Raji (cell line): Measurements from ENCODE around the gene GALNT16.

Experiments used
- POLR2A ChIP-seq: IDR thresholded peaks from 2 replicates; pipeline ENCODE4 v1.6.1; 2011; ENCODE audit warnings: low read depth, low read length, control low read depth; ENCODE audit not compliant: insufficient read depth

GALNT16 gene

GRCh38 chr14:69246331-69246730 lies 13.6 kb upstream of the GALNT16 start:
- no peak for TF ChIP-seq POLR2A

GRCh38 chr14:69247676-69248440 lies 12.1 kb upstream of the GALNT16 start:
- no peak for TF ChIP-seq POLR2A

GRCh38 chr14:69249603-69250002 lies 10.4 kb upstream of the GALNT16 start:
- no peak for TF ChIP-seq POLR2A

DNA sequence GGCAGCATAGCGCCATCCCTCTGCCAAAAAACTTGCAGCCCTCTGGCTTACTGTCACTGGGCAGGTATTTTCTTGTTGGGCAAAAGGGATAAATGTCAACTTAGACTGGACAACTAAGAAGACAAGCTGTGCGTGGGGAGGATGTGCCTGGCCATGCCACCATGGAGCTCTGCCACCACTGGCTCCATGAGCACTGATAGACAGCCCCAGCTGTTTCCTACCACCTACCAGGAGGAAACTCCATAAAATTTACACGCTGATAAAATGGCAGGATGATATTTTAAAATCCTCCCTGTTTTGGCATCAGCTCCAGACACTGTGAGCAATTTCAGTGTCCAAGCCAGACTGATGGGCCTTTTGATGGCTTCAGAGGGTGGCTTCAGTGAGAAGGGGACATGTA lies 7.1 kb upstream of the GALNT16 start:
- no peak for TF ChIP-seq POLR2A

DNA sequence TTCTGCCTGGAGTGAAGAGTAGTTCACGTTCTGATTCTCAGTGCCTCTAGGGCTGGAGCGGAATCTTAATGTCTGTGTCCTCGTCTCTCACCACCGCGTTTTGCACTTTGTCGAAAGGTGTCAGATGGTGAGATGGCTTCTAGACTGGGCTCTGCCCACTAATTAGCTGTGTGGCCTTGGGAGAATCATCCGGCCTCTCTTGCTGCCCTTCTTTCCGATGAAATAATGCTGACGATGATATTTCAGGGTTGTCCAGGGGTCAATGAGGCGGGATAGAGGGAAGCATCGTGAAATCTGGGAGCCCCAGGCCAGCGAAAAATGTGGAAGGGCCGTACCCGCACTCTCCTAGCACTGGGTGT lies 811 bp upstream of the GALNT16 start:
- no peak for TF ChIP-seq POLR2A

GRCh38 chr14:69260190-69260860 lies 367 bp downstream of the GALNT16 start:
- TF ChIP-seq POLR2A, result no peak

DNA sequence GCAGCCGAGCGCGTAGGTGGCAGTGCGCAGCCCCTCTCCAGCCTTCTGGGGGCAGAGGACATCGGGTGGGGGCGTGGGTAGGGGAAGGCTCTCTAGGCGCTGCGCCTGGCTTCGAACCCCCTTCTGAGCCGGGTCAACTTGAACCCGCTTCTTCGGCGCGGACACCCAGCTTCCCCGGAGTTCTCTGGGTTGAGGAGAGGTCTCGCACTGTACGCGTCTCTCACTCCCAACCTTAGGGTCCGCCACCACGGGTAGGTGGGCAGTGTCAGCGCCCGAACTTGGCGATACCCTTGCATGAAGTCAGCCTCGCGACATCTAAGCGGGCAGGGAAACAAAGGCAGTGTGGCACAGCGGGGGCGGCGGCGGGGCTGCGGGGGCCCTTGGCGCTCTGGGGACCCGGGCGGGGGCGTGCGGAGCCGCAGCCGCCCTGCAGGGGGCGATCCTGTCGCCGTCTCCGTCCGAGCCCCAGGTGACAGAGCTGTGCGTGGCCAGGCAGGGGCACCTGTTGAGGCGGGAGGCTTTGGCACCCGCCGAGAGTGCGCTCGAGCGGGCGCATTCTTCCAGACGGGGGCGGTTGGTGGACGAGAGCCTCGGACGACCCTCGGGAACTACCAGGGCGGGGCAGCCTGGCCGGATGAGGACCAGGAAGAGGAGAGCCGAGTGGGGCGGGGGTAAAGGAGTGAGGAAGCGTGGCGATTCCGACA lies 1.1 kb downstream of the GALNT16 start:
- no peak for TF ChIP-seq POLR2A

GRCh38 chr14:69261761-69262331 lies 1.9 kb downstream of the GALNT16 start:
- TF ChIP-seq POLR2A, result no peak

GRCh38 chr14:69262516-69262915 lies 2.6 kb downstream of the GALNT16 start:
- TF ChIP-seq POLR2A, result no peak

DNA sequence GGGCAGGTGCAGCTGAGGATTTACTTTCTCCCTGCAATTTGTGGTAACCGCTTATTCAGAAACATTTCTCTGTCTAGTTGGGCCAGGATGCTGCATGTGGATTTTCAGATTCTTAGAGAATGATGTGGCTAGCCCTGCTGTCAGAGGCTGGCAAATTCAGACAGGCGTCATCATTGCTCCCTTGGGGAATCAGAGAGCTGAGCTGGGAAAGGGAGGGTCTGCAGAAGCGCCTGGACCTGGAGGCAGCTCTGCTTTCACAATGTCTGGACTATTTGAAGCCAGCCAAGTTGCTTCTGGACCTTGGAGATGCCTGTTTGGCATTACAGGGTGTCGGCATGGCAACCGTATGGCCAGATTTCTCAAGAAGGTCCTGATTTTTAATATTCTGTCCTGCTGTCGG lies 3.4 kb downstream of the GALNT16 start:
- no peak for TF ChIP-seq POLR2A

DNA sequence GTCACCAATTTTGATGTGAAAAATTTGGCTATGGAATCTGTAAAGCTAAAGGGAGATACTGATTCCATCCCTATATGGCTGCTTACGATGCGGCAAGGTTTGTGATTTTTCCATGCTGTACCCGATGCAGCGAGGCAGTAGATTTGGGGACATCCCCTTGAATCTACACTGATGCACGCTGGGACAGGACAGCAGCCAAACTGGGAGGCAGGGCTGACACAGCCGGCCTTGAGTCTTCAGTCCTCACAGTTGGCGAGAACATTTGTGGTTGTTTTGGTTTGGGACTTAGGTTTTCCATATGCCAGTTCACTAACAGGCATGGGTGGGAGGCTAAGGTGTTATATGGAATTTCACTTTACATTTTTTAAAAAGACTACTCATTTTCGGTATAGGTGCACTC lies 3.8 kb downstream of the GALNT16 start:
- TF ChIP-seq POLR2A, result no peak

DNA sequence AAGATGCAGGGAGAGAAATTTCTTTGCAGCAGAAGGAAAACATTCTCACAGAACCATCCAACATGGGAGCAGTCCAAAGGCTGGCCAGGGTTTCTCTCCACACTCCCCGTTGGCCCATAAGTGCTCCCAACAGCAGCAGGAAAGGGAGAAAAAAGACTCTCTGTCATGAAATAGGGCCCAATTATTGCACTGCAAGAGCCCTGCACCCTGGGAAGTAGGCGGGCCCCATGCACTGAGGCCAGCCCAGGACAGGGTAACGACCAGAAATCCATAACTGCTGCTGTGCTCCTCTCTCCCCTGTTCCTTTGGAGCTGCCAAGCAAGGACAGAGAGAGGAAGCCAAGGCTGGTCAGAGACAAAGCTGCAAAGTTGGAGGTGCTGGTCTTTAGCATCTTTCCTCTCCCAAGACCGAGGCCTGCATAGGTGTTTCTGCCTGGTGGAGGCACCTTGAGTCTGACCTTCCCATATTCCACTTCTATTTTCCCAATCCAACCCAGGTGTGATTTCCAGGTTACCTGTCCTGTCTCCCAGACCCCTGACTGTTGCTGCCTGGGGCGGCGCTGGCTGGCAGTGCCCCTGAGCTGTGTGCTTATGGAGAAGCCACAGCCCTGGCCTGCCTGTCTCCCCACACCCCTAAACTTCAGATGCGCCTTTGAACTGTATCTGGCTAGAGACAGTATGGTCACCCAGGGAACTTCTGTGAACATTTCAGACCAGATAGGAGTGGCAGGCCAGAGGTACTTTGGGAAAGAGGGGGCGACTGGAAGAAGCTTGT lies 6.8 kb downstream of the GALNT16 start:
- no peak for TF ChIP-seq POLR2A

DNA sequence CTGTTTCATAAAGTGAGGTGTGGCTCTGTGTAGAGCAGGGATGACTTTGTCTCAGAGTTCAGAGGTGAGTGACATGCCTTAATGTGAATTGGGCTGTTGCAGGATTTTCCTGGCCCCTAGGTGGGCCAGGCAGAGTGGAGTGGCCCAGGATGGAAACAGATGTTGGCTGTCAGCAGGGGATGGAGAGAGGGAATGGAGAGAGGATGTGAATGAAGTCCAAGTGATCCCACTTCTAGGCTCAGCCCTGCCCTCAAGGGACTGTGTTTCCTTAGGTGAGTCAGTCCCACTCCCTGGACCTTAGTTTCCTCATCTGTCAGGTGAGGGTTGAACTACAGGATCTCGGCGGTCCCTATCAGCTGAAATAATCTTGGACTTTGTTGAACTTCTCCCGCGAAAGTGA lies 7.5 kb downstream of the GALNT16 start:
- TF ChIP-seq POLR2A, result no peak

GRCh38 chr14:69268223-69268622 lies 8.3 kb downstream of the GALNT16 start:
- no peak for TF ChIP-seq POLR2A

GRCh38 chr14:69268763-69269162 lies 8.8 kb downstream of the GALNT16 start:
- TF ChIP-seq POLR2A, result no peak
